Panc1 (cell line): ENCODE measurements around the gene NPAS4. TPM values are rescaled to one million over a fixed set of nuclear protein-coding genes. Genes with fewer than 3 reads are reported as not detected.

Source experiments
- ATAC-seq: fragments of 200-7000 bp; cut with Tn5 transposase; 2 replicates; pipeline ENCODE4 v1.9.1; 2020; ENCODE audit warnings: mild to moderate bottlenecking, moderate library complexity
- BruUV-seq: library from RNA; stranded (reverse); fragments of 400-500 nt; replicated peaks from 2 replicates; lab custom pipeline; 2021; lab: Mats Ljungman, UMichigan
- CTCF ChIA-PET: fragments of 300-600 bp; sonication (Branson Sonifier 250); formaldehyde crosslinking; loops from one replicate; lab custom pipeline; 2022; ENCODE audit warnings: antibody characterized with exemption; lab: Charles Lee
- POLR2A ChIA-PET: fragments of 300-600 bp; sonication (Branson Sonifier 250); formaldehyde crosslinking; loops from one replicate; lab custom pipeline; 2022; ENCODE audit warnings: antibody characterized with exemption; lab: Charles Lee
- DNase-seq: peaks from one replicate; pipeline ENCODE4 v3.0.0-alpha.2; 2010; ENCODE audit warnings: low read depth, low spot score
- H3K27ac ChIP-seq: 2 replicates; pipeline ENCODE4 v1.5.1; 2011; ENCODE audit warnings: mild to moderate bottlenecking, low read length, inconsistent platforms
- H3K27me3 ChIP-seq: fragments of 200-500 bp; sonication (Bioruptor generic); 2 replicates; pipeline ENCODE4 v1.6.0; 2014; ENCODE audit warnings: low read length, inconsistent platforms; ENCODE audit not compliant: control insufficient read depth, insufficient read depth
- H3K36me3 ChIP-seq: fragments of 200-500 bp; sonication (Bioruptor generic); 2 replicates; pipeline ENCODE4 v1.5.1; 2014; ENCODE audit warnings: inconsistent platforms, mild to moderate bottlenecking, low read length, moderate library complexity; ENCODE audit not compliant: control insufficient read depth, insufficient read depth
- H3K4me1 ChIP-seq: 2 replicates; pipeline ENCODE4 v1.5.1; 2011; ENCODE audit warnings: inconsistent platforms, mild to moderate bottlenecking, low read length, moderate library complexity; ENCODE audit not compliant: control insufficient read depth, insufficient read depth
- H3K4me3 ChIP-seq, 2 experiments: 2 replicates each; pipeline ENCODE4 v1.5.1; 2011 to 2012; ENCODE audit warnings: low read depth in 2 of 2, low read length in 2 of 2, mild to moderate bottlenecking in 2 of 2, inconsistent platforms in 1 of 2, moderate library complexity in 1 of 2
- H3K9me3 ChIP-seq: fragments of 200-500 bp; sonication (Bioruptor generic); 2 replicates; pipeline ENCODE4 v1.5.1; 2014; ENCODE audit warnings: low read depth, mild to moderate bottlenecking, inconsistent platforms, low read length, moderate library complexity; ENCODE audit not compliant: control insufficient read depth, insufficient read depth
- CTCF ChIP-seq: fragments of 450-650 bp; IDR thresholded peaks from 2 replicates; pipeline ENCODE4 v1.5.1; 2017; ENCODE audit warnings: mild to moderate bottlenecking
- POLR2AphosphoS5 ChIP-seq: IDR thresholded peaks from 2 replicates; pipeline ENCODE4 v1.6.1; 2012; ENCODE audit warnings: mild to moderate bottlenecking, low read depth, low read length, moderate library complexity
- REST ChIP-seq, 2 experiments: IDR thresholded peaks; 2 replicates each; pipeline ENCODE4 v1.6.1; 2011 to 2012; ENCODE audit warnings: low read depth in 2 of 2, control low read depth in 1 of 2, low read length in 1 of 2, mild to moderate bottlenecking in 1 of 2, moderate library complexity in 1 of 2; ENCODE audit not compliant: insufficient read depth in 1 of 2
- SIN3A ChIP-seq: IDR thresholded peaks from 2 replicates; pipeline ENCODE4 v1.6.1; 2012; ENCODE audit warnings: low read depth, mild to moderate bottlenecking, low read length, moderate library complexity, borderline replicate concordance; ENCODE audit not compliant: insufficient read depth
- TCF7L2 ChIP-seq: IDR thresholded peaks from 2 replicates; pipeline ENCODE4 v1.6.1; 2011; ENCODE audit warnings: mild to moderate bottlenecking, low read depth, low read length, inconsistent platforms
- in situ Hi-C: cut with HindIII; loops from 2 replicates; pipeline ENCODE4 v1.10.0; 2016; ENCODE audit warnings: low sequenced_read_pairs, low pct_unique_long_range_greater_than_20kb
- intact Hi-C: fragments of 100-400 bp; cut with micrococcal nuclease; formaldehyde crosslinking; loops from one replicate; pipeline ENCODE4 v1.10.0; 2022; ENCODE audit not compliant: unreplicated experiment
- total RNA-seq: library from RNA; stranded (reverse); gene quantifications from one replicate; pipeline ENCODE4 v1.2.1, GENCODE V29; 2021; ENCODE audit not compliant: unreplicated experiment

The NPAS4 gene
- total RNA-seq, 1 experiment from 2014 or later, result 0.08 TPM

- ChIA-PET CTCF (no interaction called here), POLR2A (no interaction called here)
- ATAC-seq, result no peak
- no peak for DNase-seq
- in situ Hi-C loops (no loop called here), intact Hi-C loops (no loop called here)
- no peaks in the 10 kb centered on the region for H3K36me3 ChIP-seq
- BruUV-seq, result no TSS peak
- H3K9me3 ChIP-seq, result no peaks in the 10 kb centered on the region
- no peak for TF ChIP-seq SIN3A
- no peak for TF ChIP-seq TCF7L2
- TF ChIP-seq POLR2AphosphoS5, result no peak
- no peak for TF ChIP-seq CTCF
- TF ChIP-seq REST (IDR thresholded peaks at IDR 0.05; ENCODE audit: insufficient read depth in 1 of 2, low read depth in 2 of 2, low read length in 1 of 2), result no peak
- H3K4me1 ChIP-seq, result no peaks in the 10 kb centered on the region
- no peak overlapping the region for H3K27ac ChIP-seq
- no peak overlapping the region for H3K4me3 ChIP-seq
- H3K27me3 ChIP-seq, result peaks cover 9% of the 10 kb centered on the region
These were observed 30.8 kb downstream of the NPAS4 start for GRCh38 chr11:66451663-66452062.

- H3K4me1 ChIP-seq, result no peaks in the 10 kb centered on the region
- POLR2A ChIA-PET, result no interaction called here
- CTCF ChIA-PET, result interaction anchor here (0.6 kb wide), 1 partner anchor 12 kb away, joined by 6 read pairs; no protein-coding TSS in a partner anchor
- H3K9me3 ChIP-seq, result no peaks in the 10 kb centered on the region
- no peaks in the 10 kb centered on the region for H3K36me3 ChIP-seq
- no peak for TF ChIP-seq POLR2AphosphoS5
- TF ChIP-seq REST (IDR thresholded peaks at IDR 0.05; ENCODE audit: insufficient read depth in 1 of 2, low read depth in 2 of 2, low read length in 1 of 2), result no peak
- no peak for TF ChIP-seq SIN3A
- no peak for TF ChIP-seq TCF7L2
- no peak for TF ChIP-seq CTCF
- DNase-seq, result no peak
- H3K4me3 ChIP-seq, result no peak overlapping the region
- in situ Hi-C loops, result no loop called here
- BruUV-seq, result no TSS peak
- no peak for ATAC-seq
- intact Hi-C loops, result no loop called here
- peaks cover 3% of the 10 kb centered on the region for H3K27me3 ChIP-seq
- H3K27ac ChIP-seq, result no peak overlapping the region
These were observed 33.4 kb downstream of the NPAS4 start for GRCh38 chr11:66454247-66454646.
